Measurements from ENCODE around the gene SIK3.
"Not testable (repeated sequence)": the region's sequence is repeated elsewhere in the genome, so short reads cannot be mapped to it uniquely, and the experiment has no call there.

The SIK3 gene

DNA sequence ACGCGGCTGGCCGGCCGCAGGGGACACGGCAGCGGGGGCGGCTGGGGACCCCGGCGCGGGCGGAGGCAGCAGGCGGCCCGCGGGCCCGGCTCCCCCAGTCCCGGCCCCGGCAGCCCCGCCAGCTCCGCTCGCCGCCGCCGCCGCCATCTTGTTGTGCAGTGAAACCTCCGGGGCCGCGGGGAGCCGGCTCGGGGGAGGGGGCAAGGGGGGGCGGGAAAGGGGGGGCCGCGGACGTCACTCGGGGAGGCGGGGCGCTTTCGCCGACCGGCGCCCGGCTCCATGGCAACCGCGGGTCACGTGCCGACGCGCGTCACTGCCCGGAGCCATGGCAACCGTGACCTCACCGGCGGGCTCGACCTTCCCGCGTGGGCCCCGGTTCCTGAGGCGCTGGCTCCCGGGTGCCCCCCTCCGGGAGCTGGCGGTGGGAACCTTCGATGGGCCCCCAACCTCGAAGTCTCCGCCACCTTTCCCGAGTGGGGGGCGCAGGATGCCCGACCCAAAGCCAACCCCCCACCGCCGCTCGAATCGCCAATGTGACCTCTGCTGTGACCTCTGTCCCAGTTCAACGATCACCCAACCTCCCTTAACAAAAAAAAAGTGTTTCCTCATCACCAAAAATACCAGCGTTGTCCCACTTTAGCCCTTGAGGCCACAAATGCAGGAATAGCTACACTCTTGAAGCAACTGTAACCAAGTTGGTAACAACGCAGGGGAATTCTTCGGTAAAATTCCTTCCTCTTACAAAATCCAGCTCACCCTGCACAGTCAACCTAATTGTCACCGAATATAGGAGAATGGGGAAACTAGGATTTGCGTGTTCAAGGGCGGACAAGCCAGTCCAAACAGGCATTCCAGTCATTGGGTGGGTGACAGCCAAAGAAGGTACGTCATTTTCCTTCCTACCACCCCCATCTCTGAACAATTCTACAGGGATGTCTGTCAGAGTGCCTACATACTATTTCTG is at the start of gene SIK3:
SIK3 (minus strand) TSS at position 160 of the 964 bp plus-strand sequence; CDS start at position 147, 13 bp downstream.
- in situ Hi-C loops (cut with MboI; ENCODE audit: low sequenced_read_pairs), result no loop called here

DNA sequence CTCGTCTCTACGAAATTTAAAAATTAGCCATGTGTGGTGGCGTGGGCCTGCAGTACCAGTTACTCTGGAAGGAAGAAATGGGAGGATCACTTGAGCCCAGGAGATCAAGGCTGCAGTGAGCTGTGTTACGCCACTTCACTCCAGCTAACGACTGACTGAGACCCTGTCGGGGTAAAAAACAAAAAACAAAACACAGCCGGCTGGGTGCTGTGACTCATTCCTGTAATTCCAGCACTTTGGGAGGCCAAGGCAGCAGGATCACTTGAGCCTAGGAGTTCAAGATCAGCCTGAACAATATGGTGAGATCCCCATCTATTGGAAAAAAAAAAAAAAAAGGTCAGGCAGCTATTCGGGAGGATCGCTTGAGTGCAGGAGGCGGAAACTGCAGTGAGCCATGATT is 48.3 kb upstream of the SIK3 start:
- in situ Hi-C loops (cut with MboI; ENCODE audit: low sequenced_read_pairs), result no loop called here

GRCh38 chr11:117145393-117145761 is 47.1 kb upstream of the SIK3 start:
- in situ Hi-C loops (cut with MboI; ENCODE audit: low sequenced_read_pairs), result no loop called here

DNA sequence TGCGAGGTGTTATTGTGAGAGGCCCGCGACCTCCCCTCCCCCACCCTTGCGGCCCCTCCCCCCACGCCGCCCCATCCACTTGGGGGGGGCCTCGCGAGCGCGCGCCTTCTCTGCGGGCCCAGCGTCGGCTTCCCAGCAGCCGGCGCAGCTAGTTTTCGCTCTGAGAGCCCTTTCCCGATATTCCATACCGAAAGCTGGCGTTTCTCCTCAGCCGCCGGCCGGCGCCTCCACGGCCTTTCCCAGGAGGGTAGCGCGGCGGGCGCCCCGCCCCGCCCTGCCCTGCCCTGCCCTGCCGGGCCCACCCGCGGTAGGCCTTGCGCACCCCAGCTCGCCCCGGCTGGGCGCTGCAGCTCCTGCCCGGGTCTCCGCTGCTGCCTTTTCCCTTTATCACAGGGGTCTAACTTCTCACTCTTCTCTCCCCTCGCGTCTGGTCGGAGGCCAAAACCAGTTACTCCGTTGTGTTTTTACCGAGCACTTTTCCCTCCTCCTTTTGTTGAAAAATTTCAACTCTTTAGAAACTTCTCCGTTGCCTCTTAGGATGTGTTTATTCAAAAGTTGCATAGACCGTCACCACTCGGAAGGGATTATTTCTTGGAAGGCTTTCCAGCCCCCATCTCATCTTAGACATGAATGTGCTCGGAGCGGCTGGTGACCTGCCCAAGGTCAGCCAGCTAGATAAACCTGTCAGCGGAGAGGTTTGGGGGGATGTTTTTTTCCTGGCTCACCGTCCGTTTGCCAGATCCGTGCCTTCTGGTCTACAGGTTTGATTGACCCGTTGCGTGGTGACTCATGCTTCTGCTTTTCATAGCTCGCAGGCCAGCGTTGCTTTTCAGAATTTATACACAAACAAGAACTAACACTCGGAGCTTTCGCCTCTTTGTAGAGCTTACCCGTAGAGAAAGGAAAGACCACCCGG is 46.5 kb upstream of the SIK3 start:
- in situ Hi-C loops (cut with MboI; ENCODE audit: low sequenced_read_pairs), result no loop called here

DNA sequence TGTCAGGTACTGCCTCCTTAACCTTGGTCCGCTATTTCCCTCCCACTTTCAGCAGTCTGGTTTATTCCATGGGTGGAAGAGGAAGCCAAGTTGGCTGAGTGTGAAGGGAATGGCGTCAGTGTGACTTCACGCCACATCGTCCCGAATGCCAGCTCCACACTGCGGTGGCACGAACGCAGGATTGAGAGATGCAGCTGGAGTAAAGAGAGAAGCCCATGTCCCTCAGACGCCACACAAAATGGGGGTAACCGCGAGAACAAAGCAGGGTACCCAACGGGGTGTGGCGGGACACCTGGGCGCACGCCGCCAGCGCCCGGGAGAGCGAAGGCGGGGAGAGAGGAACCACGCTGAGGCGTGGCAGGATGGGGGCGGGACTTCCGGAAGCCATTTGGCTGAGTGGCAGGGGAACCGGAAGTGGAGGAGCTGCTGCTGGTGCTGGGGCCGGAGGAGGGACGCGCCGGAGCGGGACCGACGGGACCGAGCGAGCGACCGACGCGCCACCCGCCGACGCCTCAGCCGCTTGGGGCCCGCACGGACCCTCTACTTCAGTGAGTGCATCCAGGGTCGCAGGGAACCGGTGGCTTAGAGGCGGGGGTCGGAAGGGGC is 45.7 kb upstream of the SIK3 start, which contains the start of gene PAFAH1B2:
PAFAH1B2 (plus strand) TSS at position 417 of the 606 bp plus-strand sequence. CDS start 8,161 bp downstream, outside the sequence.
- in situ Hi-C loops (cut with MboI; ENCODE audit: low sequenced_read_pairs), result no loop called here

GRCh38 chr11:117143390-117143789 is 45.2 kb upstream of the SIK3 start:
- in situ Hi-C loops (cut with MboI; ENCODE audit: low sequenced_read_pairs), result no loop called here

- in situ Hi-C loops (cut with MboI; ENCODE audit: low sequenced_read_pairs), result not testable (repeated sequence)
Measured at GRCh38 chr11:117137223-117138086, 39.2 kb upstream of the SIK3 start.

DNA sequence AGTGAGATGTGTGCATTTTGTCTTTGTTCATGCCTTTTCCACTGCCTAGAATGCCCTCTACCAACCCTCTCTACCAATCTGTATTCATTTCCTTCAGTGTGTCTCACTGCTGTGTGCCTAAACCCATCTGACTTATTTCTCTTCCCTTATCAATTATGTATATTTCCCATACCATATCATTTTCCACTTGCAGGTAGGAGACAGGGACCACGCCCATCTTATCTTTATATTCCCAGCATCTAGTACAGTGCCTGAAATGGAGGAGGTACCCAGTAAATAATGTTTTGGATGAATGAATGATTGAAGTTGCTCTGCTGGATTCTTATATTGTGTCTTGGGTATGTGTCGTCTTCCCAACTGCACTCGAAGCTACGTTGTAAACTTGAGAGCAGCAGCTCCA is 36.8 kb upstream of the SIK3 start:
- in situ Hi-C loops (cut with MboI; ENCODE audit: low sequenced_read_pairs), result not testable (repeated sequence)

DNA sequence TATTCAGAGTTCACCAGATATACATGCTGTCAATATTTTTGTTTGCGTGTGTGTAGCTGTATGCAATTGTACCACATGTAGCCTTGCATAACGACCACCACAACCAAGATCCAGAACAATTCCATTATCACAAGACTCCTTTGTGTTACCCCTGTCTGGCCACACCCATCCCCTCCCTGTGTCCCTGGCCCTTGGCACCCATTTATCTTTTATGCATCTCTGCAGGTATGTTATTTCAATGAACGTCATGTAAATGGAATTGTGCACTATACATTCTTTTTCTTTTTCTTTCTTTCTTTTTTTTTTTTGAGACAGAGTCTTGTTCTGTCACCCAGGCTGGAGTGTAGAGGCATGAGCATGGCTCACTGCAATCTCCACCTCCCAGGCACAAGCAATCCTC is 36.2 kb upstream of the SIK3 start:
- in situ Hi-C loops (cut with MboI; ENCODE audit: low sequenced_read_pairs), result no loop called here

- in situ Hi-C loops (cut with MboI; ENCODE audit: low sequenced_read_pairs), result no loop called here
Measured at GRCh38 chr11:117130879-117131278, 32.7 kb upstream of the SIK3 start.

GRCh38 chr11:117130396-117130795 is 32.2 kb upstream of the SIK3 start:
- in situ Hi-C loops (cut with MboI; ENCODE audit: low sequenced_read_pairs), result not testable (repeated sequence)

- in situ Hi-C loops (cut with MboI; ENCODE audit: low sequenced_read_pairs), result no loop called here
Measured at GRCh38 chr11:117128289-117128688, 30.1 kb upstream of the SIK3 start.

GRCh38 chr11:117127171-117127901 is 29.1 kb upstream of the SIK3 start:
- in situ Hi-C loops (cut with MboI; ENCODE audit: low sequenced_read_pairs), result no loop called here

DNA sequence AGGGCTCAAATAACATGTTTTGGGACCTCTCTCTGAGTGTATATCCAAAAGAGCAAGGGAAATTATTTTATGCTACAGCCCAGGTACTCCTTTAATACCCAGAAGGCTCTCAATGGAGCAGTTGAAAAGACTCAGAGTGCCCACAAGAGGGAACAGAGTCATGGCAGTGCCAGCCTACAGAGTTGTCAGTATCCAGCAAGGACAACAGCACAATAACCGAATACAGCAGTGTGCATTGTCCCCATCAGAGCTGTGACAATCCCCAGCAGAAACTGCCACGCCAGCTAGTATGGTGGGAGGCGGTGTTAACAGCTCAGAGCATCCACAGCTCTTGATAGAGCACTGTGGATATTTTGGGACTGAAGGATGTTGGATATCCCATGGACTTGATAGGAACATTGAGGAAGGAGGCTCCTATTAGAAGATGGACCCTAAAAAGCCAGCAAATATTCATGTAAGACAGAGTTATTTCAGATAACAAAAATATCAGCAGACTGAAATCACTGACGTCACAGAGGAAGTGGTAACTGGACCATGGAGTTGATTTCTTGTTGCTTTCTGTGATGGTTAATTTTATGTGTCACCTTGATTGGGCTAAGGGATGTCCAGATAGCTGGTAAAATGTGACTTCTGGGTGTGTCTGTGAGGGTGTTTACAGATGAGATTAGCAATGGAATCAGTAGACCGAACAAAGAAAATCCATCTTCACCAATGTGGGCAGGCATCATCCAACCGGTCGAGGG is 28.2 kb upstream of the SIK3 start:
- in situ Hi-C loops (cut with MboI; ENCODE audit: low sequenced_read_pairs), result no loop called here

DNA sequence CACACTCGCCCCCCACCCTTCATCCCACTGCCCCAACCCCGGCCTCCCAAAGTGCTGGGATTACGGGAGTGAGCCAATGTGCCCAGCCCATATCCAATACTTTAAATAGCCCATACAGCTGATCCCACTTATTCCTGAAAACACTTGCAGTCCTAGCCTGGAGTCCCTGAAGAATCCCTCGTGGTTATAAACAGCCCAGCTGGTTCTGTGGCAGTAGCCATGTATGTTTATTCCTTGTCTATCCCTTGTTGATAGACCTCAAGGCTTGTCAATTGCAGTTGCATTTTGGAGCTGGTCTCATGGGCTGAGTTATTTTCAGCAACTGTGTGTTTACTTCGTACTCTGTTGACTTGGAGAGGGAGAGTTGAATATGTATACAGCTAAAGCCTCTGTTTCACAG is 24.3 kb upstream of the SIK3 start:
- in situ Hi-C loops (cut with MboI; ENCODE audit: low sequenced_read_pairs), result no loop called here

DNA sequence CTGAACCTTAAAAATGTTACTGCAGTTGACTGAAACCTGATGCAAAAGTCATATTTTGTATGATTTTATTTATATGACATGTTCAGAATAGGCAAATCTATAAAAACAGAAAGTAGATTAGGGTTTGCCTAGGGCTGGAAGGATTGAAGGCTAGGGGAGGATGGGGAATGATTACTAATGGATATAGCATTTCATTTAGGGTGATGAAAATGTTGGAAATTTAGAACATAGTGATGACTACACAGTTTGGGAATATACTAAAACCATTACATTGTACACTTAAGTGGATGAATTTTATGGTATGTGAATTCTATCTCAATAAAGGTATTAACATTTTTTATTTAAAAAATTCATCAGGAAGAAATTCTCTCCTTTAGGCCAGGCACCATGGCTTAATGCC is 22.9 kb upstream of the SIK3 start:
- in situ Hi-C loops (cut with MboI; ENCODE audit: low sequenced_read_pairs), result no loop called here

- in situ Hi-C loops (cut with MboI; ENCODE audit: low sequenced_read_pairs), result no loop called here
Measured at GRCh38 chr11:117117681-117118080, 19.5 kb upstream of the SIK3 start.

GRCh38 chr11:117112939-117113338 is 14.7 kb upstream of the SIK3 start:
- in situ Hi-C loops (cut with MboI; ENCODE audit: low sequenced_read_pairs), result not testable (repeated sequence)

GRCh38 chr11:117112497-117112896 is 14.3 kb upstream of the SIK3 start:
- in situ Hi-C loops (cut with MboI; ENCODE audit: low sequenced_read_pairs), result not testable (repeated sequence)
